ACC112 (cell line): Measurements from ENCODE around the gene OTULINL.
"Not testable (repeated sequence)": the region's sequence is repeated elsewhere in the genome, so short reads cannot be mapped to it uniquely, and the experiment has no call there.

ENCODE experiments used
- H2AFZ ChIP-seq: fragments of 200-600 bp; sonication (generic); one replicate; pipeline ENCODE4 v1.6.0; 2017; ENCODE audit warnings: antibody characterized with exemption, low read length; ENCODE audit not compliant: unreplicated experiment
- H3K27ac ChIP-seq: fragments of 200-600 bp; sonication (generic); 2 replicates; pipeline ENCODE4 v1.5.1; 2014; ENCODE audit warnings: low read depth, mild to moderate bottlenecking, antibody characterized with exemption, low read length, moderate library complexity
- H3K27me3 ChIP-seq: fragments of 200-600 bp; sonication (generic); 2 replicates; pipeline ENCODE4 v1.6.1; 2014; ENCODE audit warnings: mild to moderate bottlenecking, antibody characterized with exemption, low read length, moderate library complexity, mixed read lengths; ENCODE audit not compliant: insufficient read depth
- H3K36me3 ChIP-seq: fragments of 200-600 bp; sonication (generic); 2 replicates; pipeline ENCODE4 v1.6.1; 2016; ENCODE audit warnings: mild to moderate bottlenecking, antibody characterized with exemption, low read length, moderate library complexity, mixed read lengths; ENCODE audit not compliant: insufficient read depth
- H3K4me1 ChIP-seq: fragments of 200-600 bp; sonication (generic); one replicate; pipeline ENCODE4 v1.6.1; 2016; ENCODE audit warnings: low read length, mixed read lengths; ENCODE audit not compliant: insufficient read depth, unreplicated experiment, control insufficient read depth
- H3K4me3 ChIP-seq: fragments of 200-600 bp; sonication (generic); 2 replicates; pipeline ENCODE4 v1.5.1; 2014; ENCODE audit warnings: mild to moderate bottlenecking, low read depth, low read length
- H3K79me2 ChIP-seq: fragments of 200-600 bp; sonication (generic); one replicate; pipeline ENCODE4 v1.6.0; 2016; ENCODE audit warnings: low read length; ENCODE audit not compliant: control insufficient read depth, unreplicated experiment, insufficient read depth

OTULINL gene

DNA sequence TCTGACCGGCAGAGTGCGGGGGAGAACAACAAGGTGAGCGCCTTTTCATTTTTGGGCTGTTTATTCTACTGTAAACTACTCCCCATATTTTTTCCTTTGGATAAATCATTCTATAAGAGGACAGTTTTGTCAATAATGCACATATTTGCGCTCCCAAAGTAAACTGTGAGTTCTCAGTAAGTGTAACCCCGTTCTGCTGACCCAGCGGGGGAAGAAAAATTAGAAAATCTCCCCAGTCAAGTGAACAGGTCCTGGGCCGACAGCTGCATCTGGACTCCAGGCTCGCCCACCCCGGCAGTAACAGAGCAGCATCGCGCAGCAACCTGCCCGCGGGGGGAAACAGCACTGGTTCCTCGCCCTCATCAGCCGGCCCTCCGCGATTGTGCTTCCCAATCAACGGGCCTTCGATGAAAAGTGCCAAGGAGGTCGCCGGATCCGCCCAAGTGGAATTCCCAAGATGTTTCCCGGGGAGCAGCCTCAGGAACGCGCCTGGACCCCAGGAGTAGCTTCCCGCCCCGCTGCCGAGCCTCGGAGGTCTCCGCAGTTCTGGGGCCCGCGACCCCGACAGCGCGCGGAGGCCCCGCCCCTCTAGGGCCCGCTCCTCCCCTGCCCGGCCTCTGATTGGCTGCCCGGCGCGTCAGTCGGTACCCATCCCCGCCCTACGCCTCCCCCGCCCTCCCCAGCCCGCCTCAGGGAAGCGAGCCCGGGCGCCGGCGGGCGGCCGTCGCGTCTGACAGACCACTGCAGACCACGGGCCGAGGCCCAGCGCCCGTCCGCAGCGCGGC, at the start of gene OTULINL:
Gene OTULINL, plus strand, starts transcription at position 687 of the 785 bp plus-strand sequence. CDS start 103 bp downstream, outside the sequence.
- peak within 1 kb of the TSS; percentile 62 for H2AFZ ChIP-seq
- no peaks in the 10 kb centered on the region for H3K36me3 ChIP-seq
- no peaks in the 10 kb centered on the region for H3K79me2 ChIP-seq
- no peaks in the 10 kb centered on the region for H3K4me1 ChIP-seq
- H3K4me3 ChIP-seq: peak within 1 kb of the TSS; percentile 78
- H3K27me3 ChIP-seq: peaks cover 84% of the 10 kb centered on the region
- no peak within 1 kb of the TSS for H3K27ac ChIP-seq

- H2AFZ ChIP-seq: no peak overlapping the region
These were observed 49.4 kb upstream of the OTULINL start for GRCh38 chr5:14532180-14532579.

GRCh38 chr5:14534773-14535172, 46.8 kb upstream of the OTULINL start:
- H2AFZ ChIP-seq: peak overlapping the region; percentile 48

More at GRCh38 chr5:14532180-14532579, 49.4 kb upstream of the OTULINL start:
- Histone ChIP-seq H3K27me3 (peaks cover 7% of the 10 kb centered on the region; the same call in 1 of the 2 replicates), H3K79me2 (no peaks in the 10 kb centered on the region), H3K4me3 (no peak overlapping the region), H3K27ac (no peak overlapping the region), H3K36me3 (no peaks in the 10 kb centered on the region), H3K4me1 (no peaks in the 10 kb centered on the region)

DNA sequence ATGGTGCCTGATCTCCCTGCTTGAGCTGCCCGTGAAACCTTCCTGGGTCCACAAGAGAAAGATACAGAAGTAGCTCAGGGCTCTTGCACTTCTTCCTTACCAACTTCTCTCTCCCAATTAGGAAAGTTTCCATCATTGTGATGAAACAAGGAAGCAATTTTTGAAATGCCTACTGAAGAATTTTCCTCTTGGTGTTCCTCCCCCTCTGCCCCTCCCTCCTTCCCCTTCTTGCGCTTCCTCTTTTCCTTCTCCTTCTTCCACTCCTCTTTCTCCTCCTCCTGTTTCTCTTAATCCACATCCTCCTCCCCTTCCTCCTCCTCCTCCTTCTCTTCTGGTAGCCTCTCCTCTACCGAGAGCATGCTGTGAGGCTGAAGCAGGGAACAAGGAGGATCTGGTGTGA, 36.3 kb upstream of the OTULINL start:
- Histone ChIP-seq H2AFZ (no peak overlapping the region), H3K27ac (no peak overlapping the region), H3K79me2 (no peaks in the 10 kb centered on the region), H3K4me3 (no peak overlapping the region), H3K4me1 (no peaks in the 10 kb centered on the region), H3K27me3 (peaks cover 75% of the 10 kb centered on the region), H3K36me3 (no peaks in the 10 kb centered on the region)

More at GRCh38 chr5:14534773-14535172, 46.8 kb upstream of the OTULINL start:
- H3K79me2 ChIP-seq: no peaks in the 10 kb centered on the region
- H3K4me1 ChIP-seq: no peaks in the 10 kb centered on the region
- H3K27ac ChIP-seq: no peak overlapping the region
- no peaks in the 10 kb centered on the region for H3K36me3 ChIP-seq
- no peak overlapping the region for H3K4me3 ChIP-seq
- H3K27me3 ChIP-seq: peaks cover 16% of the 10 kb centered on the region; the same call in 1 of the 2 replicates

- no peaks in the 10 kb centered on the region for H3K36me3 ChIP-seq
- H3K27ac ChIP-seq: no peak overlapping the region
- H3K79me2 ChIP-seq: no peaks in the 10 kb centered on the region
- no peaks in the 10 kb centered on the region for H3K4me1 ChIP-seq
- H3K27me3 ChIP-seq: peaks cover 76% of the 10 kb centered on the region
- H2AFZ ChIP-seq: no peak overlapping the region
- H3K4me3 ChIP-seq: no peak overlapping the region
These were observed 35.7 kb upstream of the OTULINL start for GRCh38 chr5:14545862-14546261.

- no peaks in the 10 kb centered on the region for H3K36me3 ChIP-seq
- H3K27ac ChIP-seq: no peak overlapping the region
- H3K4me1 ChIP-seq: no peaks in the 10 kb centered on the region
- no peak overlapping the region for H3K4me3 ChIP-seq
- H3K27me3 ChIP-seq: peaks cover 74% of the 10 kb centered on the region
- no peaks in the 10 kb centered on the region for H3K79me2 ChIP-seq
- no peak overlapping the region for H2AFZ ChIP-seq
These were observed 33.9 kb upstream of the OTULINL start for GRCh38 chr5:14547666-14548065.

DNA sequence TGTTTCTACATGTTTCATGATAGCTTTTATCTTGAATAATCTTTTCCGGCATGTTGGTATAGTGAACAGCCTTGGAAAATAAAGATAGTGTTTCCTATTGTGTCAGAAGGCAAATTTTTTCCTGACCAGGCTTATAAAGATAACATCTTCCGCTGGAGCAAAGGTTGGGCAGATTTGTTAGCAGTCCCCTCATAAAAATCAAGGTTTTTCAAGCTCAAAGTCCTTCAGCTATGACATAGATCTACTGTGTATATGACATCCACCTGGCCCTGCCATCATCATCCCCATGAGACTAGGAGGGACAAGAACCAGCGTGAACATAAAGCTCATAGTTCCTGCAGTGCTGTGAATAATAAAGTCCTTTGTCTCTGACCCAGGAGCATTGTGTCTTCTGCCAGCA, 30.4 kb upstream of the OTULINL start:
- no peak overlapping the region for H3K4me3 ChIP-seq
- peaks cover 68% of the 10 kb centered on the region for H3K27me3 ChIP-seq
- no peaks in the 10 kb centered on the region for H3K4me1 ChIP-seq
- H2AFZ ChIP-seq: no peak overlapping the region
- no peaks in the 10 kb centered on the region for H3K36me3 ChIP-seq
- no peaks in the 10 kb centered on the region for H3K79me2 ChIP-seq
- H3K27ac ChIP-seq: no peak overlapping the region

- Histone ChIP-seq H3K36me3 (no peaks in the 10 kb centered on the region), H3K27ac (no peak overlapping the region), H3K4me3 (no peak overlapping the region), H3K4me1 (no peaks in the 10 kb centered on the region), H3K79me2 (no peaks in the 10 kb centered on the region), H2AFZ (no peak overlapping the region), H3K27me3 (peaks cover 69% of the 10 kb centered on the region)
These were observed 29.6 kb upstream of the OTULINL start for GRCh38 chr5:14552017-14552416.

- not testable (repeated sequence) for H3K4me1 ChIP-seq, H3K4me3 ChIP-seq, H3K27ac ChIP-seq, H3K36me3 ChIP-seq, H2AFZ ChIP-seq, H3K79me2 ChIP-seq
- peaks cover 70% of the 10 kb centered on the region for H3K27me3 ChIP-seq
These were observed 27.3 kb upstream of the OTULINL start for GRCh38 chr5:14554288-14554687.

DNA sequence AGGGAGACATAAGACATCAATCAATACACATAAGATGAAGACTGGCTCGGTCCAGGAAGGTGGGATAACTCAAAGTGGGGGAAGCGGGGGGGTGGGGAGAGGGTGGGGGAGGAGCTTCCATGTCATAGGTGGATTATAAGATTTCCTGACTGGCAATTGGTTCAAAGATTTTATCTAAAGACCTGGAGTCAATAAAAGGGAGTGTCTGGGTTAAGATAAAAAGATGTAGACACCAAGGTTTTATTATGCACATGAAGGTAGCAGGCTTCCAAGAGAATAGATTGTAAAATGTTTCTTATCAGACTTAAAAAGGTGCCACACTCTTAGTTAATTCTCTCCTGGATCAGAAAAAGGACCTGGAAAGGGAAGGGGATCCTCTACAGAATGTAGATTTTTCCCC, 25.6 kb upstream of the OTULINL start:
- H3K79me2 ChIP-seq: no peaks in the 10 kb centered on the region
- H3K4me3 ChIP-seq: no peak overlapping the region
- no peak overlapping the region for H3K27ac ChIP-seq
- no peak overlapping the region for H2AFZ ChIP-seq
- no peaks in the 10 kb centered on the region for H3K4me1 ChIP-seq
- peaks cover 68% of the 10 kb centered on the region for H3K27me3 ChIP-seq
- no peaks in the 10 kb centered on the region for H3K36me3 ChIP-seq

GRCh38 chr5:14557203-14557770, 24.3 kb upstream of the OTULINL start:
- H3K27ac ChIP-seq: no peak overlapping the region
- no peak overlapping the region for H2AFZ ChIP-seq

More at GRCh38 chr5:14557203-14557770, 24.3 kb upstream of the OTULINL start:
- Histone ChIP-seq H3K27me3 (peaks cover 71% of the 10 kb centered on the region), H3K79me2 (no peaks in the 10 kb centered on the region), H3K4me1 (no peaks in the 10 kb centered on the region), H3K4me3 (no peak overlapping the region), H3K36me3 (no peaks in the 10 kb centered on the region)
